BLaER1 treated with 17β-estradiol and CSF1 and Interleukin-3, amounts not matched to agents 10 nM and 100 nM (cell line): ENCODE results near the gene SLC8A3.

Experiments
- H3K27ac ChIP-seq, 11 experiments: shearing (Covaris generic); formaldehyde crosslinking; 2 replicates each; pipeline ENCODE4 v1.8.1; 2022
- H3K27me3 ChIP-seq, 11 experiments: shearing (Covaris generic); formaldehyde crosslinking; 2 replicates each; pipeline ENCODE4 v1.8.1; 2022
- H3K36me3 ChIP-seq, 11 experiments: shearing (Covaris generic); formaldehyde crosslinking; 2 replicates each; pipeline ENCODE4 v1.8.1; 2022
- H3K4me1 ChIP-seq, 10 experiments: shearing (Covaris generic); formaldehyde crosslinking; 2 replicates each; pipeline ENCODE4 v1.8.1; 2022
- H3K4me2 ChIP-seq, 11 experiments: shearing (Covaris generic); formaldehyde crosslinking; 2 replicates each; pipeline ENCODE4 v1.8.1; 2022
- H3K4me3 ChIP-seq, 10 experiments: shearing (Covaris generic); formaldehyde crosslinking; 2 replicates each; pipeline ENCODE4 v1.8.1; 2022
- H3K9ac ChIP-seq, 11 experiments: shearing (Covaris generic); formaldehyde crosslinking; 2 replicates each; pipeline ENCODE4 v1.8.1; 2022
- H3K9me3 ChIP-seq, 11 experiments: shearing (Covaris generic); formaldehyde crosslinking; replicated peaks in 1 of 11; 2 replicates each; pipeline ENCODE4 v1.8.1; 2022
- H4K20me1 ChIP-seq, 11 experiments: shearing (Covaris generic); formaldehyde crosslinking; 2 replicates each; pipeline ENCODE4 v1.8.1; 2022
- Cebpa-rat ChIP-seq, 11 experiments: shearing (Covaris generic); IDR thresholded peaks; 2 replicates each; pipeline ENCODE4 v1.8.1; 2022

Gene SLC8A3

GRCh38 chr14:70156592-70156991 is 32.2 kb downstream of the SLC8A3 start:
- H3K4me1 ChIP-seq: no peaks in the 10 kb centered on the region

DNA sequence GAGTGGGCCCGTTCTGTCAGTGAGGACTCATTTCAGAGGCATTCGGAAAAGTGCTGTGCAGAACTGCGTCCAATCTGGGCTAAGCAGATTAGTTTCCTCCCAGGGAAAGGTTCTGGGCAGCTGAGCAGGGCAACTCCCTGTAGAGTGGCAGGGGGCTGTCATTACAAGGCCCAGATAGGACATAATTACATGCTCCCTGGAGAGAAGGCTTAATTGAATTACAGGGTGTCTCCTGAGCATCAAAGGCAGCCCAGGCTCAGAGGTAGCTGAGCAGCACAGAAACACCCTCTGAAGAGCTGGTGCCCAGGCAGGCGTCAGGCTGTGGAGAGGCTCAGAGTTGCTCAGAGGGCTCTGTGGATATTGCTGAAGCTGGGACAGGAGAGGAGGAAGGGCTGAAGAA is 36.0 kb downstream of the SLC8A3 start:
- Histone ChIP-seq H3K4me1 (no peaks in the 10 kb centered on the region), H3K4me3 (no peak overlapping the region), H3K27ac (no peak overlapping the region), H3K9me3 (no peaks in the 10 kb centered on the region), H3K27me3 (no peaks in the 10 kb centered on the region), H4K20me1 (no peaks in the 10 kb centered on the region), H3K4me2 (no peak overlapping the region), H3K9ac (no peak overlapping the region), H3K36me3 (no peaks in the 10 kb centered on the region)
- no peak for TF ChIP-seq Cebpa-rat (IDR thresholded peaks at IDR 0.05)

More at GRCh38 chr14:70156592-70156991, 32.2 kb downstream of the SLC8A3 start:
- Histone ChIP-seq H3K4me3 (no peak overlapping the region), H3K27me3 (no peaks in the 10 kb centered on the region), H3K4me2 (no peak overlapping the region), H3K27ac (no peak overlapping the region), H3K36me3 (no peaks in the 10 kb centered on the region), H4K20me1 (no peaks in the 10 kb centered on the region), H3K9ac (no peak overlapping the region), H3K9me3 (no peaks in the 10 kb centered on the region)
- TF ChIP-seq Cebpa-rat (IDR thresholded peaks at IDR 0.05): no peak

DNA sequence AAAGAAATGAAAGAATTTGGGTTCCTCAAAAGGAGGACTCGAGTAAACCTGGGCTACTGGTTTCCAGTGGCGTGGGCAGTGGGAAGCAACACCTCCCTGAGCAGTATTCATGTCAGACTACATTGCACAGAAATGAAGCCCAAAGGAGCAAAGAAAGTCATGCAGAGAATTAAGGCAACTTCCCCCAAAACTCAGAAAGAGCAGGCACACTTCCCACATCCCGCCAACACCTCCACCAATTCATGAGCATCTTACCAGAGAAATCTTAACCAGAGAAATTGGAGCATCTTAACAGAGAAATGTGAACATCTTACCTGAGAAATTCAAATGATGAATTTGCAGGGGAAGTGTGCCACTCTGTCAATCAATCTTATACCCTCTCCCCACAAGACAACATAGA is 36.7 kb downstream of the SLC8A3 start:
- H3K27me3 ChIP-seq: no peaks in the 10 kb centered on the region
- no peak overlapping the region for H3K4me3 ChIP-seq
- H3K4me2 ChIP-seq: no peak overlapping the region
- no peaks in the 10 kb centered on the region for H3K4me1 ChIP-seq
- no peaks in the 10 kb centered on the region for H3K36me3 ChIP-seq
- TF ChIP-seq Cebpa-rat (IDR thresholded peaks at IDR 0.05): no peak
- no peaks in the 10 kb centered on the region for H3K9me3 ChIP-seq
- H3K9ac ChIP-seq: no peak overlapping the region
- H4K20me1 ChIP-seq: no peaks in the 10 kb centered on the region
- H3K27ac ChIP-seq: no peak overlapping the region

DNA sequence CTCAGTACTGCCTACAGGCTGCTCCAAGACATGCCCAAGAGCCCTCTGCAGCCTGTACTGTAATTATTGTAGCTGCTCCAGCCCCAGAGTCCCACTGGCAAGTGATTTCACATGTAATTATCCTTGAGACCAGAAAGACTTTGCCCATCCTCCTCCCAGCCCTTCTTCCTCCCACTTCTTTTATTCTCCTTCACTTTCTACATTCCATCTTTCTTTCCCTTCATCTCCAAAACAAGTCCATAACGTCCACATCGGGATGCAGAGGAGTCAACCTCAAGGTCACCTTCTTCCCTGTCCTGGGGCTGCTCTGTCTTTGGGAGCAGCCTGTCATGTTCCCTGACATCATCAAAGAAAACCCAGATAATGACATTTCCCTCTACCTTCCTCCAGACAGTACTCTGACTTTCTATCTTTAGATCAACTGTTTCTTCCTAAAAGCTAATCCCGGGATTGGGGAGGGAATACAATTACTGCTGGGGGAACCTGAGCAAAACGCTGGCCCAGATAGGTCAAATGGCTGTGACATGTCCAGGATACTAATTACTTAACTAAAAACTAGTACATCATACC is 39.1 kb downstream of the SLC8A3 start:
- Histone ChIP-seq H3K36me3 (no peaks in the 10 kb centered on the region), H3K27me3 (no peaks in the 10 kb centered on the region), H3K4me3 (no peak overlapping the region), H3K27ac (no peak overlapping the region), H3K9me3 (no peaks in the 10 kb centered on the region), H3K4me1 (peaks cover 0 to 5% (median 0%) of the 10 kb centered on the region in 10 experiments; a peak in 3 of 20 replicates), H3K9ac (no peak overlapping the region), H4K20me1 (no peaks in the 10 kb centered on the region), H3K4me2 (no peak overlapping the region; a peak in 1 of 22 replicates)
- TF ChIP-seq Cebpa-rat (IDR thresholded peaks at IDR 0.05): no peak

DNA sequence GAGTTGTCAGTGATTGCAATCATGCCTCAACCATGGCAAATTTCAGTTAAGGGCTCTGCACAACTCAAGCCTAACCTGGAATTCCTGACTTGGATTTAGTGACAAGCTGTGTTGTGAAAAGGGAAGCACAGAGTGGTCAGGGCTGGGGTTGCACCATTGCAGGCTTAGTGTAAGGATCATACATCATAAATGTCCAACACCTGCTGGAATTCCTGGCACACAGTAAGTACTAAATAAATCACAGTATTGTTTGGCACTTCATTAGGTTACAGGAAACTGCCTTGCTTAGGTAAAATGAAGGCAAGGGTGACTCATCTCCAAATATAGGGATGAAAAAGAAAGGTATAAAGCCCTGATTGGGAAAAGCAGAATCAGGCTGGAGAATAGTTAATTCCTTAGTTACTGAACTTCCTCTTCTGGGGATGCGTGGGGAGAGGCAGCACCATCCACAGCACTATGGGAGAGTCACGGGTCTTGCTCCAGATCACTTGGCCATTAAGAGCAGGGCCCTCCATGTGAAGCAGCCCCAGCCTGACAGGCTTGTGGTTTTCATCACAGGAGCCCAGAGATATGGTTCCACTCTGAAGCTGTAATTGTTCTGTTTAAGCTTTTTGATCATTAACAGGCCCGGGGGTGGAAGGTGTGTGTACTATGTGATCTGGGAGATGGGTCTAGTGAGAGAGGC is 39.7 kb downstream of the SLC8A3 start:
- Histone ChIP-seq H3K4me2 (peak overlapping the region in 1 of 11 experiments; percentile 14; a peak in 1 of 22 replicates), H3K9me3 (no peaks in the 10 kb centered on the region), H3K4me3 (no peak overlapping the region), H3K4me1 (peaks cover 0 to 6% (median 0%) of the 10 kb centered on the region in 10 experiments; a peak in 8 of 20 replicates), H3K36me3 (no peaks in the 10 kb centered on the region), H3K27me3 (no peaks in the 10 kb centered on the region), H3K9ac (no peak overlapping the region), H4K20me1 (no peaks in the 10 kb centered on the region), H3K27ac (no peak overlapping the region)
- no peak for TF ChIP-seq Cebpa-rat (IDR thresholded peaks at IDR 0.05)

DNA sequence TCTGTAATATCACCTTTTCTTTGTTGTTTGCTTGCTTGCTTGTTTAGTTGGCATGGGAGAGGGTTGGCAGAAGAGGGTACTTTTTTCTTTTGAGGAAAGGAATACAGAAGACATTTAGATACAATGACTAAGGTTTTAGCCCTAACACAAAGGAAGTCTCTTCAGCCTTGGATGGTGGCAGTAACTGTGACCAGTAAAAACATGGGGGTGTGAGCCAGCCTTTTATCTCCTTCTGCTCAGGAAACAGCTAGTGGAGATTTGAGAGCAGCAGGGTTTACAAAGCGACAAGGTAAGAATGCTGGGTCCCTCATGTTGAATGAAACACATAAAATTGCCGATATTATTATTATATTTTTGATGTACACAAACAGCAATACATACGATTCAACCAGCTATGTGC is 40.4 kb downstream of the SLC8A3 start:
- no peak overlapping the region for H3K4me3 ChIP-seq
- H3K36me3 ChIP-seq: no peaks in the 10 kb centered on the region
- H4K20me1 ChIP-seq: no peaks in the 10 kb centered on the region
- no peak overlapping the region for H3K27ac ChIP-seq
- H3K4me1 ChIP-seq: peaks cover 0 to 13% (median 0%) of the 10 kb centered on the region in 10 experiments; a peak in 8 of 20 replicates
- no peak for TF ChIP-seq Cebpa-rat (IDR thresholded peaks at IDR 0.05)
- no peaks in the 10 kb centered on the region for H3K9me3 ChIP-seq
- H3K9ac ChIP-seq: no peak overlapping the region
- no peaks in the 10 kb centered on the region for H3K27me3 ChIP-seq
- no peak overlapping the region for H3K4me2 ChIP-seq

DNA sequence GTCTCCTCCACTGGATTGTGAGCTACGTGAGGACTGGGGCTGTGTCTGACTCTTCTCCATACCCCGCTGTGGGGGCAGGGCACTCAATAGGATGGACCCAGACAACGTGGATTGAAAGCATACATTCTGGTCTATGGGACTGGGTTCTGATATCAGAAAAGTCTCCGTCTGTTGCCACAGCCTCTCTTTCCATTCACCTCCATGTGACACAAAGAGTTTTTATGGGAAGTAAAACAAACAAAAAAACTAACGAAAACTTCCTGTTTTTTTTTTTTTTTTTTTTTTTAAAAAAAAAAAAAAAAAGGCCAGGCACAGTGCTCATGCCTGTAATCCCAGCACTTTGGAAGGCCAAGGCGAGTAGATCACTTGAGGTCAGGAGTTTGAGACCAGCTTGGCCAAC is 44.7 kb downstream of the SLC8A3 start:
- Histone ChIP-seq H3K27ac (no peak overlapping the region; a peak in 1 of 22 replicates), H3K4me1 (peaks cover 0 to 13% (median 2%) of the 10 kb centered on the region in 10 experiments; a peak in 9 of 20 replicates), H4K20me1 (no peaks in the 10 kb centered on the region), H3K9me3 (no peaks in the 10 kb centered on the region), H3K9ac (no peak overlapping the region), H3K4me2 (peak overlapping the region in 3 of 11 experiments; percentile 8 to 77 (median 33); a peak in 4 of 22 replicates), H3K27me3 (no peaks in the 10 kb centered on the region), H3K4me3 (no peak overlapping the region), H3K36me3 (no peaks in the 10 kb centered on the region)
- TF ChIP-seq Cebpa-rat (IDR thresholded peaks at IDR 0.05): no peak

GRCh38 chr14:70143306-70143705 is 45.4 kb downstream of the SLC8A3 start:
- no peak overlapping the region for H3K9ac ChIP-seq
- no peaks in the 10 kb centered on the region for H3K36me3 ChIP-seq
- H3K4me3 ChIP-seq: no peak overlapping the region
- peaks cover 0 to 13% (median 2%) of the 10 kb centered on the region in 10 experiments; a peak in 9 of 20 replicates for H3K4me1 ChIP-seq
- no peaks in the 10 kb centered on the region for H4K20me1 ChIP-seq
- H3K27me3 ChIP-seq: no peaks in the 10 kb centered on the region
- TF ChIP-seq Cebpa-rat (IDR thresholded peaks at IDR 0.05): no peak
- no peaks in the 10 kb centered on the region for H3K9me3 ChIP-seq
- no peak overlapping the region; a peak in 1 of 22 replicates for H3K27ac ChIP-seq
- peak overlapping the region in 1 of 11 experiments; percentile 77; a peak in 2 of 22 replicates for H3K4me2 ChIP-seq

DNA sequence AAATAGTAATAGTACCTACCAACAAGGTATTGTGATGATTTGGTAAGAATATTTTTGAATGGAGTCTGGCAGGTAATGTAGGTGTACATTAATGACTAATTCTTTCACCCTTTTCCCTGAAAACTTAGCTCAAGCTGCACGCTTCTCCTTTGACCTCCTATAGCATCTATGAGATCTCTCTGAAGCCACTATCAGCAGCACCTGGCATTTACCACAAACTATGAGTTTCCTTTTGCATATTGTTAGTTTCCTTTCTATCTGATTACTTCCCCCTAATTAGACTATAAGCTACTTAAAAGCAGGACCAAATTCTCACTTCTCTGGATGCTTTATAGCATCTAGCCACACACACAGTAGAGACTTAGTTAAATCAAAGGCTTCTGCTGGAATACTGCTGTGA is 48.1 kb downstream of the SLC8A3 start:
- Histone ChIP-seq H3K27me3 (no peaks in the 10 kb centered on the region), H3K4me2 (no peak overlapping the region), H4K20me1 (no peaks in the 10 kb centered on the region), H3K4me3 (no peak overlapping the region), H3K27ac (no peak overlapping the region), H3K4me1 (peaks cover 0 to 13% (median 2%) of the 10 kb centered on the region in 10 experiments; a peak in 9 of 20 replicates), H3K9ac (no peak overlapping the region), H3K36me3 (no peaks in the 10 kb centered on the region), H3K9me3 (no peaks in the 10 kb centered on the region)
- no peak for TF ChIP-seq Cebpa-rat (IDR thresholded peaks at IDR 0.05)

DNA sequence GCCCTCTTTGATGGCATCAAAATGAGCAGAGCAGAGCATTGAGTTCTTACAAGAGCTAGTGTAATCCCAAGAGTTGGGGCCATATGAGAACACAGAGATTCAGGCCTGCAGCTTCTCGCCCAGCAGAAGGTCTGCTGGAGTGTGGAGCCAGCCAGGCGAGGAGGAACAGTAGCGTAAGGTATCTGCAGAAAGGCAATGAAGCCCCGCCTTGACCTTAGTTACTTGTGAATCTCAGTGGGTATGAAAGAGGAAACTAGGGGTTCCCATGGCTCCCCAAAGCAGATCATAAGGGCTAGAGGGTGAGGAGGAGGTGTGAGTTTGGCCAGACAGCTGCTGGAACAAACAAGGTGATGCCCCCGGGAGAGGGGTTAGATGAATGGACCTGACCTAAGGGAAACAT is 49.4 kb downstream of the SLC8A3 start:
- no peak for TF ChIP-seq Cebpa-rat (IDR thresholded peaks at IDR 0.05)
- H3K27me3 ChIP-seq: no peaks in the 10 kb centered on the region

More for the DNA sequence above, 49.4 kb downstream of the SLC8A3 start:
- H3K4me1 ChIP-seq: peaks cover 0 to 10% (median 0%) of the 10 kb centered on the region in 10 experiments; a peak in 7 of 20 replicates
- H3K4me2 ChIP-seq: no peak overlapping the region
- H3K27ac ChIP-seq: no peak overlapping the region
- no peaks in the 10 kb centered on the region for H3K36me3 ChIP-seq
- H3K4me3 ChIP-seq: no peak overlapping the region
- H3K9me3 ChIP-seq: no peaks in the 10 kb centered on the region
- H3K9ac ChIP-seq: no peak overlapping the region
- no peaks in the 10 kb centered on the region for H4K20me1 ChIP-seq
